Astrocyte of the spinal cord (primary cell): ENCODE results near the gene LRP3.

Experiments used
- DNase-seq: peaks from one replicate; pipeline ENCODE4 v3.0.0; 2011; ENCODE audit warnings: low read depth, low spot score
- H3K4me3 ChIP-seq: 2 replicates; pipeline ENCODE4 v1.5.1; 2011; ENCODE audit warnings: low read depth, mild to moderate bottlenecking, low read length, moderate library complexity
- CTCF ChIP-seq: IDR thresholded peaks from 2 replicates; pipeline ENCODE4 v1.5.1; 2012; ENCODE audit warnings: low read depth, mild to moderate bottlenecking, low read length, inconsistent platforms
- in situ Hi-C: cut with HindIII; loops from 2 replicates; pipeline ENCODE4 v1.10.0; 2017; ENCODE audit warnings: low sequenced_read_pairs

Gene LRP3

GRCh38 chr19:33252418-33252962 is 58.4 kb downstream of the LRP3 start:
- TF ChIP-seq CTCF = no peak
- DNase-seq = no peak
- no peak overlapping the region for H3K4me3 ChIP-seq
- in situ Hi-C loops = no loop called here

GRCh38 chr19:33252971-33253370 is 58.8 kb downstream of the LRP3 start:
- no peak overlapping the region for H3K4me3 ChIP-seq
- in situ Hi-C loops = no loop called here
- DNase-seq = no peak
- no peak for TF ChIP-seq CTCF

GRCh38 chr19:33254245-33254824 is 60.2 kb downstream of the LRP3 start:
- in situ Hi-C loops = no loop called here

GRCh38 chr19:33255781-33256180 is 61.7 kb downstream of the LRP3 start:
- TF ChIP-seq CTCF = no peak
- in situ Hi-C loops = no loop called here
- H3K4me3 ChIP-seq = no peak overlapping the region
- no peak for DNase-seq

More at GRCh38 chr19:33254245-33254824, 60.2 kb downstream of the LRP3 start:
- H3K4me3 ChIP-seq = no peak overlapping the region
- no peak for TF ChIP-seq CTCF
- no peak for DNase-seq

GRCh38 chr19:33256261-33256660 is 62.1 kb downstream of the LRP3 start:
- DNase-seq = no peak
- no peak for TF ChIP-seq CTCF
- in situ Hi-C loops = no loop called here

GRCh38 chr19:33257828-33258227 is 63.7 kb downstream of the LRP3 start:
- in situ Hi-C loops = no loop called here
- TF ChIP-seq CTCF = no peak
- DNase-seq = no peak
- H3K4me3 ChIP-seq = no peak overlapping the region

More at GRCh38 chr19:33256261-33256660, 62.1 kb downstream of the LRP3 start:
- no peak overlapping the region for H3K4me3 ChIP-seq
